Stimulated activated naive CD8-positive, alpha-beta T cell treated with anti-CD3 and anti-CD28 coated beads, Interleukin-15, Interleukin-2, amounts not matched to agents 100 U/mL and 50 U/mL, for 24 hours (primary cell): ENCODE data around the gene CRISPLD2.
"Not testable (repeated sequence)": the region's sequence is repeated elsewhere in the genome, so short reads cannot be mapped to it uniquely, and the experiment has no call there.

Experiments
- ATAC-seq: fragments of 150-1000 bp; cut with Tn5 transposase; one replicate; pipeline ENCODE4 v1.10.0; 2021
- DNase-seq: peaks from one replicate; pipeline ENCODE4 v3.0.0; 2021

The CRISPLD2 gene

DNA sequence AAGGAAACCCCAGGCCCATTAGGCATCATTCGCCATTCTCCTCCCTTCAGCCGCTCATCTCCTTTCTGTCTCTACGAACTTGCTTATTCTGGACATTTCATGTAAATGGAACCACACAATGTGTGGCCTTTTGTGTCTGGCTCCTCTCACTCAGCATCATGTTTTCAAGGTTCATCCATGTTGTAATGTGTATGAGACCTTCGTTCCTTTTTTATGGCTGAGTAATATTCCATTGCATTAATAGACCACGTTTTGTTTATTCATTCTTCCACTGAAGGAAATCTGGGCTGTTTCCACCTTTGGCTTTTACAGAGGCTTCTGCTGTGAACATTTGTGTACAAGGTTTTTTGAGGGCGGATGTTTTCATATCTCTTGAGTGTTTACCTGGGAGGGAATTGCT is 3.2 kb downstream of the CRISPLD2 start:
- ATAC-seq = no peak
- DNase-seq = no peak

DNA sequence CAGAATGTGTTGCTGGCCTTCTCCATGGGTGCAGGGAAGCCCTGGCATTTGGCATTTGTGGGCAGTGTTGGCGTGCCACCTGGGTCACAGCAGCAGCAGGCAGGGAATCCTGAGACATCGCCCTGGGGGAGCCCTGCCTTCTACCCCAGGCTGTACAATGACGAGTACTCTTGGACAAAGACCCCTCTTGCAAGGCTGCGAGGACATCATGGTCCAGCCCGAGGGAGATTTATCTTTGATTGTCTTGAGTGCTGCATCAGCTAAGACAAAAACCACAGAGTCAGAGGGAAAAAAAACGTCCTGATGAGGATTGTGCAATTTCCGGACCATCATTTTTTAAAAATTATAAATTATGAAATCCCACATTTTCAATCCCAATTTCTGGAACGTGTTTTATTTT is 3.7 kb downstream of the CRISPLD2 start:
- no peak for DNase-seq
- ATAC-seq = no peak

- ATAC-seq = no peak
- no peak for DNase-seq
These were observed 4.1 kb downstream of the CRISPLD2 start for GRCh38 chr16:84823926-84824325.

DNA sequence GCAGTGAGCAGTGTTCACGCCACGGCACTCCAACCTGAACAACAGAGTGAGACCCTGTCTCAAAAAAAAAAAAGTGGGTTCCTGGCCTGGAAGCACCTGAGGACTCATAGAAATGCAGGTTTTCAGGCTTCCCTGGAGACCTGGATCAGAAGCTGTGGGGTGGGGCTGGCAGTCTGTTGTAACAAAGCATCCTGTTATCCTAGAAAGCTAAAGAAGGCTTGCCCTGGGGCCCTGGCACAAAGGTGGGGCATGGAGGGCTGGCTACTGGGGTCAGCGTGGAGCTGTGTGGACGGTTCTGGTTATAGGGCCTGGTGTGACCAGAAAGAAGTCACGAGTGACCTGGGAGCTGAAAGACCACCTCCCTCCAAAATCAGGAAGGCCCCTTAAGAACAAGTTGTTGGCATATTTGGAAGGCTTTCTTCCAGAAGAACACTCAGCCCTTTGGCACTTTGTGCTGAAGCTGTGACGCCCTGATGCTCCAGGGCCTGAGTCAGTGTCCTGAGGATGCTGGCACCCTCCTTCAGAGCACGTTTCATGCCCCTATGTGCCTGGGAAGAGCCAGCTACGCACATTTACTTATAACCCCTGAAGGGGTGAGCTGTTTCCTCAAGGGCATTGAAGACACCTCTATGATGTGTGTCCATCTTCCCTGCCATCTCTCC is 6.2 kb downstream of the CRISPLD2 start:
- DNase-seq = no peak

GRCh38 chr16:84826558-84826941 is 6.8 kb downstream of the CRISPLD2 start:
- DNase-seq = no peak
- no peak for ATAC-seq

More for the DNA sequence above, 6.2 kb downstream of the CRISPLD2 start:
- ATAC-seq = no peak

GRCh38 chr16:84827131-84827574 is 7.4 kb downstream of the CRISPLD2 start:
- no peak for DNase-seq
- no peak for ATAC-seq

GRCh38 chr16:84827897-84828296 is 8.1 kb downstream of the CRISPLD2 start:
- no peak for DNase-seq
- ATAC-seq = no peak

GRCh38 chr16:84828322-84828721 is 8.5 kb downstream of the CRISPLD2 start:
- ATAC-seq = no peak
- DNase-seq = no peak

DNA sequence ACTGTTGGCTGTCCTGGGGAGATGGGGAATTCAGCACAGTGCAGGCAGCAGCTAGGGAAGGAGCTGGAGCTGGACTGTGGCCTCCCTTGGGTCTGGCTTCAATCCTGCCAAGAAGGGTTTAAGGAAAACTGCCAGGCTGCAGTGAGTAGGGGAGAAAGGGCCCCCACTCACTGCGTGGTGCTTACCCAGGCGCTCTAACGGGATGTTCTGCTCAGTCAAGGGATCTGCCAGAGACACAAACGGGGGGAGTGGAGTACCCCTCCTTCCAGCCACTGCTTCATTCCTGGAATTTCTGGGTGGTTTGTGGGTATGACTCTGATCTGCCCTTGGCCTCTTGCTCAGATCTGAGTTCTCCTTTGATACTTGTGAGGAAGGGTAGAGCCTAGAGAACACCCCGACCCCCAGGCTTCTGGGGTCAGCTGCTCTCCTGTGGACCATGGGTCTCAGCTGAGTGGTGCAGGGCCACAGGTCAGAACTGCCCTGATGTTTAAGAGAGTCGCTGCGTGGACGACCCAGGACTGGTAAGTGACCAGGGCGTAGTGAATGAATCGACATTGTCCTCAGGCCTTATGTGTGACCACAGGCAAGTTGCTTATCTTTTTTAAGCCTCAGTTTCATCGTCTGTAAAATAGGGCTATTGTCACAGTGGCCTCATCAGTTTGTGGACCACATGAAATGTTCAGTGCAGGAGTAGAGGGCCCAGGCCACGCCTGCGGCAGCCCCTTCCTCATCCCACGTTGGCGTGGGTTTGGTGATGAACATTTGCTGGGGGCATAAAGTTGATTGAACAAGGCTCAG is 9.6 kb downstream of the CRISPLD2 start:
- ATAC-seq (no peak), DNase-seq (no peak)

DNA sequence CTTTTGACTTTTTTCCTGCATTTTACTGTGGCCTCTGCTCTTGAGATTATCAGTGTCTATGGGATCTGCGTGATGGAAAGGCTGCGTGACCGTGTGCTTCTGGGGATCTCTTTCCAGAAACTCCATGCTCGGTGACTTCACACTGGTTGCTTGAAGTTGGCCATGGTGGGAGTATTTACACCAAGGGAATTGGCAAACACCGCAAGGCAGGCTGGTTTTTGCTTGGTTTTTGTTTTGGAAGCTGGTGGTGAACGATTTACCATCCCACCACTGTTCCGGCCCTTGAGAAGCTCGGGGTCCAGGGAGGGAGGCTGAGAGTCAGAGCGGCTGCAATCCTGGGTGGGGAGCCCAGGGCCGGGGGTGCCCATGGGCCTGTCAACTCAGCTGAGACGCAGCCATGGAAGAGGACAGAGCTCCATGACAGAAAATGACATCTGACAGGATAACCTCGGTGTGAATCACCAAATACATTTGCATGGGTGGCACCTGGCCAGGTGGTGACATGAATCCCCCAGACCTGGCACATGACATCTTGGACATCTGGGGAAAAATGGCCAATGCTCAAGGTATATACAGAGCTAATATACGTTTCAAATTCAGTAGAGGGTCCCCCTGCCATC is 11.1 kb downstream of the CRISPLD2 start:
- DNase-seq (no peak), ATAC-seq (no peak)

GRCh38 chr16:84831728-84832127 is 11.9 kb downstream of the CRISPLD2 start:
- ATAC-seq = not testable (repeated sequence)

GRCh38 chr16:84832488-84833143 is 12.8 kb downstream of the CRISPLD2 start:
- DNase-seq = no peak
- ATAC-seq = no peak

More at GRCh38 chr16:84831728-84832127, 11.9 kb downstream of the CRISPLD2 start:
- not testable (repeated sequence) for DNase-seq

DNA sequence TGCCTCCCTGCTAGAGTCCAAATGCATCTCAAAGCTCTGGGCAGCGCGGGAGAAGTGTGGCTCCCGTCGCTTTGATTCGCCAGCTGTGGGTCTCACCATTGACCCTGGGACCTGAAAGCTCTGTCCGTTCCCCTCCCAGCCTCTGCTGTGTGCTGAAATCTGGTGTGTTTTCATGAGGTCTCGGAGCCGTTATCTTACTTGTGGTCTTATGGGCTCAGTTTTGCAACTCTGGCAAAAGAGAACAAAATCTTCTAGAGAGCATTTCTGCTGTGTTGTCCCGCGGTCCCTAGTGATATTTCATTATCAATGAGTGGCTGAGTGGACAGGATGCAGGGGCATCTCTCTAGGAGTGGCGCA is 13.3 kb downstream of the CRISPLD2 start:
- no peak for DNase-seq
- ATAC-seq = no peak

DNA sequence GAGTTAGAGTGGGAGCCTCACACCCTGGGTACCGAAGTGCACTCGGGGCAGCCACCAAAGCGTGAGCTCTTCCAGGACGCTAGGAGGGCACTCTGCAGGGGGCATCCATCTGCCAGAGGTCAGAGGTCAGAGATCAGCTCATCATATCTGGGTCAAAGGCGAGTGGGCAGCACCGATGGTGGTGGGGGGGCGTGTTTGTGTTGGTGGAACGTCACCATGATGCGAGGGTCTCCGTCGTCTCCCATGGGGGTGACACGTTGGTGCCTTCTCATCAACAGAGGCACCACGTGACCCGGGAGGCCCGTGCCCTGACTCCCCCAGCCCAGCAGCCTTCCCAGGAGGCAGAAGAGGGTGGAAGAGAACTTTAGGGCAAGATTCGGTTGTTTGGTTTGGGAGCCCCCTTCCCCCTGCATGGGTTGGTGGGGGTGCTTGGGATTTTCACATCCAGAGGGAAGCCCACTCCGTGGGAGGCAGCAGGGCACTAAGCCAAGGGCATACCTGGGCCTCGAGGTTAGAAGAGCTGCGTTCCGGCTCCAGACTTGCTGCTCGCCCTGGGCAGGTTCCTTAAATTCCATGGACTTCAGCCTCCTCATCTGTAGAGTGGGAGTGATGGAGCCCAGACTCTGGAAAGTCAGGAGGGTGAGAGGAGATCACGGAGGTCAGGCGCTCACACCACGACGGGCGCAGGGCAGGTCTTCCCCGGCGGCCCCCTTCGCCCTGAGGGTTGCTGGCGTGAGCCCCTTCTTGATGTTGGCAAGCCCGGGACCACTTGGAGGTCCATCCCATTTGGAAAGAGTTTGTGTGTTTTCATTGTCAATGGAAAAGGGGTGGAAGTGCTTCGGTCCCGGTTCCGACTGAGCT is 14.0 kb downstream of the CRISPLD2 start:
- ATAC-seq (no peak), DNase-seq (no peak)

GRCh38 chr16:84834403-84834772 is 14.6 kb downstream of the CRISPLD2 start:
- ATAC-seq (no peak), DNase-seq (no peak)

DNA sequence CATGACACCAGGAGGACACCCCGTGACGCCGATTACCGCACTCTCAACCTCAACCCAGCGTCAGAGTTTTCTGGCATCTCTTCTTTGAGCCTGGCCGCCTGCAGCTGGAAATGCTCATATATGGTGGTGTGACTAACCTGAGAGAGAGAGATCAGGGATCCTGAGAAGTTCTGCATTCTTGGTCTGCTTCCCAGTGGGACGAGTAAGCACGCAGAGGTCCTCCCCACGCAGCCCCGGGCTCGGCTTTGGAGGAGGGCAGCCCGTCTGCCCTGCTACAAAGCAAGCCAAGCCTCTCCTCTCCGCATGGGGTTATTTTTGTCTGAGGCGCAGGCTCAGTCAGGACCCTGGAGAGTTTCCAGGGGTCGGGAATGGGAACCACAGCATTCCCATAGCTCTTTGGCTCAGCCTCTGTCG is 16.5 kb downstream of the CRISPLD2 start:
- DNase-seq (no peak), ATAC-seq (no peak)

- DNase-seq (no peak), ATAC-seq (no peak)
These were observed 17.2 kb downstream of the CRISPLD2 start for GRCh38 chr16:84836967-84837366.

- no peak for ATAC-seq
- no peak for DNase-seq
These were observed 18.7 kb downstream of the CRISPLD2 start for GRCh38 chr16:84838383-84838948.

DNA sequence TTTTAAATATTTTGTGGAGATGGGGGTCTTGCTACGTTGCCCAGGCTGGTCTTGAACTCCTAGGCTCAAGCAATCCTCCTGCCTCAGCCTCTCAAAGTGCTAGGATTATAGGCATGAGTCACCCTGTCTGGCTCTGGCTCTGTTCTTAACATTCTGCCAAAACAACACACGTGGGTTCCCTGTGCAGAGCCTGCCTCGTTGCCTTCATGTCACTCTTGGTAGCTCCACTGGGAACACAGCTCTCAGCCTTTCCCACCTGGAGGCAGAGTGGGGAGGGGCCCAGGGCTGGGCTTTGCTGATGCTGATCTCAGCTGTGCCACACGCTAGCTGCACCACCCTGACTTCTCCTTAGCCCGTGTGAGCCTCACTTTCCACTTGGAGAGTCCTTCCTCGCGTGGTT is 19.3 kb downstream of the CRISPLD2 start:
- DNase-seq (no peak), ATAC-seq (no peak)

- ATAC-seq (no peak), DNase-seq (no peak)
These were observed 20.2 kb downstream of the CRISPLD2 start for GRCh38 chr16:84839956-84840355.
